Measurements from ENCODE around the gene PHF13.
A peak's percentile ranks its signal among the peaks of the same experiment; 100 is the strongest.

GRCh38 chr1:6602669-6603237 lies 10.8 kb upstream of the PHF13 start, which contains the start of gene KLHL21:
- no peak for TF ChIP-seq POLR2A (IDR thresholded peaks at IDR 0.05)
- peak in 1 of 3 donors; percentile 14 for TF ChIP-seq CTCF (IDR thresholded peaks at IDR 0.05)
- TF ChIP-seq POLR2AphosphoS5 (IDR thresholded peaks at IDR 0.05) = peak in 2 of 3 donors; percentile 74 to 83

Measured in breast epithelium (tissue), 3 donors.